Measurements from ENCODE around the gene KIZ.

KIZ gene

GRCh38 chr20:21272679-21273078 is 146.8 kb downstream of the KIZ start:
- DNase-seq: no peak

- no peak for DNase-seq
Observed at GRCh38 chr20:21273755-21274386, 148.0 kb downstream of the KIZ start.

GRCh38 chr20:21278829-21279228 is 152.9 kb downstream of the KIZ start:
- DNase-seq: no peak

GRCh38 chr20:21279706-21280521 is 154.0 kb downstream of the KIZ start:
- no peak for DNase-seq

GRCh38 chr20:21280522-21281016 is 154.7 kb downstream of the KIZ start:
- DNase-seq: no peak

- DNase-seq: no peak
Observed at GRCh38 chr20:21286775-21287174, 160.9 kb downstream of the KIZ start.

GRCh38 chr20:21288587-21289370 is 162.9 kb downstream of the KIZ start:
- DNase-seq: no peak

GRCh38 chr20:21289651-21290050 is 163.8 kb downstream of the KIZ start:
- no peak for DNase-seq

GRCh38 chr20:21291026-21291425 is 165.1 kb downstream of the KIZ start:
- no peak for DNase-seq

- DNase-seq: no peak
Observed at GRCh38 chr20:21294755-21295154, 168.9 kb downstream of the KIZ start.
